Measurements from ENCODE around the gene LRP4.

- no peak for TF ChIP-seq CTCF (IDR thresholded peaks at IDR 0.05)
- TF ChIP-seq POLR2A (IDR thresholded peaks at IDR 0.05) = no peak
- TF ChIP-seq EP300 (IDR thresholded peaks at IDR 0.05) = no peak
Measured at GRCh38 chr11:46907606-46908005, 10.7 kb downstream of the LRP4 start.

Measured in ovary (tissue), 3 donors.